Stomach (tissue), 9 donors: ENCODE measurements around the gene CBLB. TPM values are rescaled to one million over a fixed set of nuclear protein-coding genes. Genes with fewer than 3 reads are reported as not detected.

Source experiments
- DNase-seq, 2 donors: peaks; one replicate each; pipeline versions ENCODE4 v3.0.0 to v3.0.0-alpha.2; 2013 to 2019
- H3K27ac ChIP-seq, 5 donors: fragments of 200-600 bp in 4 of 5; sonication (generic) in 4 of 5; one replicate each; pipeline ENCODE4 v1.5.1; 2013 to 2019; ENCODE audit warnings: mild to moderate bottlenecking in 1 of 5, moderate library complexity in 1 of 5
- H3K27me3 ChIP-seq, 3 donors: fragments of 200-600 bp; sonication (generic); one replicate each; pipeline ENCODE4 v1.5.1; 2017 to 2019; ENCODE audit warnings: mixed run types in 1 of 3
- H3K36me3 ChIP-seq, 4 donors: fragments of 200-600 bp; sonication (generic); 1 replicate in 3 of 4; 2 replicates in 1 of 4; pipeline ENCODE4 v1.5.1; 2016 to 2019
- H3K4me1 ChIP-seq, 4 donors: fragments of 200-600 bp; sonication (generic); one replicate each; pipeline ENCODE4 v1.5.1; 2016 to 2019
- H3K4me3 ChIP-seq, 4 donors: fragments of 200-600 bp; sonication (generic) in 3 of 4; one replicate each; pipeline ENCODE4 v1.5.1; 2016 to 2019; ENCODE audit warnings: mild to moderate bottlenecking in 1 of 4
- H3K9me3 ChIP-seq, 4 donors: fragments of 200-600 bp; sonication (generic); one replicate each; pipeline ENCODE4 v1.5.1; 2016 to 2019
- EP300 ChIP-seq: sonication (generic); formaldehyde crosslinking; IDR thresholded peaks from one replicate; pipeline ENCODE4 v1.6.1; 2017; ENCODE audit warnings: antibody characterized with exemption
- POLR2A ChIP-seq, 4 donors: fragments of 450-650 bp; IDR thresholded peaks; one replicate each; pipeline ENCODE4 v1.6.1; 2016; ENCODE audit warnings: antibody characterized with exemption in 4 of 4, control low read depth in 2 of 4, mild to moderate bottlenecking in 1 of 4, moderate library complexity in 1 of 4
- POLR2AphosphoS5 ChIP-seq, 3 donors: sonication (generic); formaldehyde crosslinking; IDR thresholded peaks; one replicate each; pipeline ENCODE4 v1.6.1; 2016; ENCODE audit warnings: antibody characterized with exemption in 3 of 3
- WGBS, 5 donors: extraction: QIAGEN DNeasy Blood & Tissue Kit in 3 of 5; methylation state at CpG; one replicate each; pipeline versions ENCODE4 v1.1.5 to v1.1.7; 2013 to 2018; 5-methylcytosine and 5-hydroxymethylcytosine counted together
- intact Hi-C: fragments of 100-400 bp; cut with DNase I; formaldehyde crosslinking; loops from one replicate; pipeline ENCODE4 v1.15.1; 2023; ENCODE audit warnings: low total_unique reads
- polyA plus RNA-seq, 3 donors: library from polyadenylated mRNA; stranded (reverse); fragments of 200-250 nt; gene quantifications; one replicate each; pipeline ENCODE4 v1.2.3, GENCODE V29; 2013
- total RNA-seq, 5 donors: library from RNA; depleted of rRNA; stranded (reverse); fragments of >200 nt; gene quantifications; one replicate each; pipeline versions ENCODE4 v1.1.0 to v1.2.3, GENCODE V29; 2014 to 2016
- TF ChIP-seq, protein P1 (sequence below), 7 experiments: fragments of 450-650 bp in 4 of 7; fragments of 200-600 bp in 3 of 7; sonication (generic) in 3 of 7; IDR thresholded peaks; one replicate each; pipeline ENCODE4 v1.5.1; 2016 to 2019; ENCODE audit warnings: antibody characterized with exemption in 7 of 7, control low read depth in 2 of 7, mild to moderate bottlenecking in 1 of 7
- donor health status: healthy with polysubstance abuse.
- donor health status: Bipolar disorder and iron deficiency.
- donor health status: healthy.

Gene CBLB
- total and polyA plus RNA-seq, 8 donors = 6.9 to 94.4 (median 46.0) TPM

DNA sequence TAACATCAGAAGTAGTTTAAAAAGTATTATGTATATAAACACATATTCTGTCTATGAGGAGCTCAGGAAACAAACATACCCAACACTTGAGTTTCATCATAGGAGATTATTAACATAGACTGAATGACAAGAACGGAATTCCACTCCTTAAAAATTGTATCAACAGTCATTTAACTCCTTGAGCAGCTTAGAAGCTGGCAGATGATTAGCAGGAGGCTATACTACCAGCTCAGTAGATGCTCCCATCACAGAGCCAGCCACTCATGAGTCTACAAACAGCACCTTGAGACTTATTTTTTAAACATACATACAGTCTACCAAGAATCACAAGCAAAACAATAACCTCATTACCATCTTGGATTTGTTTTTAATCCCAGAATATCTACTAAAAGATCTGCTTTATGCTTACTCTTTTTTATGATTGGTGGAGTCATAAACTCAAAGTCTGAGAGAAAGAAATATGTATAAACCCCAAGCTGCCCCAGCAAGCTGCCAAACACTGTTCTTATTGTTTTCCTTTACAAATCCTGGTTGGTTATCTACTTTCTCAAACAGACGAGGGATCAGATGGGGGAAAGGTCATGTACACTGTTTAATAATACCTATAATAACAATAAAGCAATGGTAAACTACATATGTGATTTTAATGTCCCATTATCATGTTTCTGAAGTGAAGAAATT lies 59.5 kb downstream of the CBLB start:
- no peaks in the 10 kb centered on the region for H3K27me3 ChIP-seq
- TF ChIP-seq POLR2A (IDR thresholded peaks at IDR 0.05) = no peak
- TF ChIP-seq EP300 = no peak
- TF ChIP-seq, protein P1, sequence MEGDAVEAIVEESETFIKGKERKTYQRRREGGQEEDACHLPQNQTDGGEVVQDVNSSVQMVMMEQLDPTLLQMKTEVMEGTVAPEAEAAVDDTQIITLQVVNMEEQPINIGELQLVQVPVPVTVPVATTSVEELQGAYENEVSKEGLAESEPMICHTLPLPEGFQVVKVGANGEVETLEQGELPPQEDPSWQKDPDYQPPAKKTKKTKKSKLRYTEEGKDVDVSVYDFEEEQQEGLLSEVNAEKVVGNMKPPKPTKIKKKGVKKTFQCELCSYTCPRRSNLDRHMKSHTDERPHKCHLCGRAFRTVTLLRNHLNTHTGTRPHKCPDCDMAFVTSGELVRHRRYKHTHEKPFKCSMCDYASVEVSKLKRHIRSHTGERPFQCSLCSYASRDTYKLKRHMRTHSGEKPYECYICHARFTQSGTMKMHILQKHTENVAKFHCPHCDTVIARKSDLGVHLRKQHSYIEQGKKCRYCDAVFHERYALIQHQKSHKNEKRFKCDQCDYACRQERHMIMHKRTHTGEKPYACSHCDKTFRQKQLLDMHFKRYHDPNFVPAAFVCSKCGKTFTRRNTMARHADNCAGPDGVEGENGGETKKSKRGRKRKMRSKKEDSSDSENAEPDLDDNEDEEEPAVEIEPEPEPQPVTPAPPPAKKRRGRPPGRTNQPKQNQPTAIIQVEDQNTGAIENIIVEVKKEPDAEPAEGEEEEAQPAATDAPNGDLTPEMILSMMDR (IDR thresholded peaks at IDR 0.05) = no peak
- TF ChIP-seq POLR2AphosphoS5 (IDR thresholded peaks at IDR 0.05) = no peak
- 12 to 37% (median 24%) methylated on average over 2 of the region's 2 CpGs for WGBS, 5 donors
- H3K4me1 ChIP-seq = peaks cover 7 to 79% (median 41%) of the 10 kb centered on the region in 4 donors
- no peaks in the 10 kb centered on the region for H3K36me3 ChIP-seq
- H3K9me3 ChIP-seq = no peaks in the 10 kb centered on the region
- H3K27ac ChIP-seq = peak overlapping the region in 1 of 5 donors; percentile 36
- H3K4me3 ChIP-seq = no peak overlapping the region
- DNase-seq = no peak
- intact Hi-C loops = no loop called here

DNA sequence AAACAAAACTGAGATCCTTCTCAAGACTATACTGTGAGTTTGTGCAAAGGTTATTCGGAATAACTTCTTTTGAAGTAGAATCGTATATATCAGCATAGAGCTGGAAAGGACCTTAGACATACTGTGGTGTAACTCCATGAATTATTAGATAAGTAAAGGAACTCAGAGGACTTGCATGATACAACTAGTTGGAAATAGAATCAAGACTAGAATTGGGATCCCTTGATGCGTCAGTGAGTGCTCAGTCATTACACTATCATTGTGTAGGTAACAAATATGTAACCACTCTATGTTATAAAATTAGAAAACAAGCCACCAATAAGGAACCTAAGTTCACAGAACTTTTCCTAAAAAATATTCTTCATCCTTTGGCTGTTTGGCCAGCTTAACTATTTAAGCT lies 61.1 kb downstream of the CBLB start:
- WGBS, 5 donors = 93 to 98% (median 96%) methylated on average over 3 of the region's 3 CpGs
- peaks cover 7 to 63% (median 35%) of the 10 kb centered on the region in 4 donors for H3K4me1 ChIP-seq
- H3K27ac ChIP-seq = no peak overlapping the region
- H3K36me3 ChIP-seq = peaks cover 0 to 6% (median 0%) of the 10 kb centered on the region in 4 donors
- no peak overlapping the region for H3K4me3 ChIP-seq
- no peak for DNase-seq
- TF ChIP-seq POLR2A (IDR thresholded peaks at IDR 0.05) (no peak), EP300 (no peak)
- intact Hi-C loops = no loop called here
- no peaks in the 10 kb centered on the region for H3K9me3 ChIP-seq
- H3K27me3 ChIP-seq = no peaks in the 10 kb centered on the region

DNA sequence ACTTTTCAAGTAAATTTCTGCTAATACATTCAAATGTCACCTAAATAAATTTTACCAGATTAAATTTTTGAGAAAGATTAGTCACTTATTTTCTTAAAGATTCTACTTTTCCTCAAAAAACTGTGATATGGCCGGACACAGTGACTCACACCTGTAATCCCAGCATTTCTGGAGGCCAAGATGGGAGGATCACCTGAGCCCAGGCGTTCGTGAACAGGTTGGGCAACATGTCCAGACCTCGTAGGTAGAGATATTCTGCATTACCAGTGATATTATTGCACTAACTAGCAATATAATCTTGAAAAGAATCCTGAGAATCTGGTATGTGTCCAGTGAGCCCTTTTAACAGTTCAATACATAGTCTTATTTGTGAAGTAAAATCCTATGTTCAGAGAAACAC lies 61.7 kb downstream of the CBLB start:
- Histone ChIP-seq H3K27ac (no peak overlapping the region), H3K36me3 (peaks cover 0 to 6% (median 0%) of the 10 kb centered on the region in 4 donors), H3K4me3 (no peak overlapping the region), H3K27me3 (no peaks in the 10 kb centered on the region), H3K9me3 (no peaks in the 10 kb centered on the region), H3K4me1 (peaks cover 7 to 61% (median 30%) of the 10 kb centered on the region in 4 donors)
- intact Hi-C loops = no loop called here
- DNase-seq = no peak
- WGBS, 5 donors = 88 to 98% (median 97%) methylated on average over 4 of the region's 4 CpGs
- TF ChIP-seq EP300 (no peak), POLR2A (IDR thresholded peaks at IDR 0.05) (no peak), POLR2AphosphoS5 (IDR thresholded peaks at IDR 0.05) (no peak)
- TF ChIP-seq, protein P1 (IDR thresholded peaks at IDR 0.05) = no peak

DNA sequence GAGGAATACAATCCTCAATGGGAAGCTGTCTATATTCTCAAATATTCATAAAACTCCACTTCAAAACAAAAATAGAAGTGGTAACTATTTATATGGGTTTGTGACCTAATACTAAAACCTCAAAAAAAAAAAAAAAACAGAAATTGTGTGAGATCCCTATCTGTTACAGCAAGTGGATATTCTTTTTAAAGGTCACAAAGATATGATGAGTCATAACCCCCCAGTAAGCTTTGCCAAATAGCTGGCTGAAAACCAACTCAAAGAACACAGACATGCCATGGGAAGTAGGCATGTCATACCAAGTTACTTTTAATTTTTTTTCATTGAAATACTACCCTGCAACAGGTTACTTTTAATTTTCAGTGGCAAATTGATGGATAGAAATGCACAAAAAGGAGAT lies 62.5 kb downstream of the CBLB start:
- TF ChIP-seq POLR2AphosphoS5 (IDR thresholded peaks at IDR 0.05) = peak in 1 of 3 donors; percentile 19
- TF ChIP-seq, protein P1 (IDR thresholded peaks at IDR 0.05) = no peak
- Histone ChIP-seq H3K4me1 (peaks cover 7 to 61% (median 30%) of the 10 kb centered on the region in 4 donors), H3K27ac (no peak overlapping the region), H3K36me3 (peaks cover 0 to 6% (median 0%) of the 10 kb centered on the region in 4 donors), H3K9me3 (no peaks in the 10 kb centered on the region), H3K27me3 (no peaks in the 10 kb centered on the region), H3K4me3 (no peak overlapping the region)
- intact Hi-C loops = no loop called here
- no peak for DNase-seq

DNA sequence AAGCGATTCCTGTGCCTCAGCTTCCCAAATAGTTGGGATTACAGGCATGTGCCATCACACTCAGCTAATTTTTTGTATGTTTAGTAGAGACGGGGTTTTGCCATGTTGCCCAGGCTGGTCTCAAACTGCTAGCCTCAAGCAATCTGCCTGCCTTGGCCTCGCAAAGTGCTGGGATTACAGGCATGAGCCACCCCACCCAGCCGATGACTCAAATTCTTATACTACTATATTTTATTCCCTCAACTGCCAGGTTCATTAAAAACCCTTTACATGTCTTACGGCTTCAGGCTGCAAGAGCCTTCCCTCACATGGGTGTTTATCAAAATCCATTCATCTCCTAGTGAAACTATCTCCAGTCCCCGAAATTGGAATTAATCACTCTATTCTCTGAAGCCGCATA lies 63.4 kb downstream of the CBLB start:
- Histone ChIP-seq H3K4me1 (peaks cover 7 to 54% (median 26%) of the 10 kb centered on the region in 4 donors), H3K9me3 (no peaks in the 10 kb centered on the region), H3K27me3 (no peaks in the 10 kb centered on the region), H3K4me3 (no peak overlapping the region), H3K36me3 (peaks cover 0 to 6% (median 0%) of the 10 kb centered on the region in 4 donors), H3K27ac (no peak overlapping the region)
- no peak for DNase-seq
- WGBS, 5 donors = 80 to 89% (median 87%) methylated on average over 7 of the region's 7 CpGs
- TF ChIP-seq, protein P1 (IDR thresholded peaks at IDR 0.05) = no peak
- TF ChIP-seq POLR2AphosphoS5 (IDR thresholded peaks at IDR 0.05) = no peak
- no peak for TF ChIP-seq POLR2A (IDR thresholded peaks at IDR 0.05)
- TF ChIP-seq EP300 = no peak
- intact Hi-C loops = no loop called here
